ENCODE data around the gene KRT15. TPM values are rescaled to one million over a fixed set of nuclear protein-coding genes. Genes with fewer than 3 reads are reported as not detected.

The KRT15 gene
- total and polyA plus RNA-seq, 2 of the 4 experiments (the other 2 are of a cell fraction): 2.9 to 5.3 TPM

DNA sequence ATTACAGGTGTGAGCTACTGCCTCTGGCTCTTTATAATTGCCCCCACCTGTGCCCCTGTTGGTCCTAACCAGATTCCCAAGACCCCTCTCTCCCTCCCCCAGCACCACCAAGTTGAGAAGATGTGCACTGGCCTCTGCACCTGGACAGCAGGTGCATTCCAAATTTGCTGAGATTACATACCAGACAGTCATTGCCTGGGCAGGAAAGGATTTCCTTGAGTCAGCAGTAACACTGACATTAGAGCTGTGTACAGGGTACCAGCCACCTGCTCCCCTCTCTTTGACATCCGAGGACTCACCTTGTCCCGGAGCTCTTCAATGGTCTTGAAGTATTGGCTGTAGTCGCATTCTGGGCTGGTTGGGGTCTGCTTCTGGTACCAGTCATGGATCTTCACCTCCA is 659 bp downstream of the KRT15 start:
- POLR2A ChIA-PET (ENCODE audit: unreplicated experiment): no interaction called here
- no peak overlapping the region for H3K14ac ChIP-seq (replicated peaks; ENCODE audit: low read depth, low read length)

More for the DNA sequence above, 659 bp downstream of the KRT15 start:
- no peak for ATAC-seq (ENCODE audit: low read depth)
- BruUV-seq (replicated peaks): no TSS peak
- no peak for DNase-seq
- H3K56ac ChIP-seq (ENCODE audit: extremely low read depth, insufficient read depth, low read length): no peak overlapping the region
- dilution Hi-C loops (cut with HindIII; ENCODE audit: low sequenced_read_pairs, unreplicated experiment): no loop called here
- no peak overlapping the region for H2AK5ac ChIP-seq (ENCODE audit: low read depth, low read length)
- no peak overlapping the region for H3K4ac ChIP-seq (ENCODE audit: low read depth, low read length)
- peaks cover 11% of the 10 kb centered on the region; the same call in 1 of the 2 replicates for H3K9me1 ChIP-seq (ENCODE audit: insufficient read depth, low read length)
- H2BK5ac ChIP-seq (ENCODE audit: low read depth, low read length, poor library complexity, severe bottlenecking): no peak overlapping the region
- WGBS, 2 experiments (ENCODE audit: extremely low coverage in 2 of 2, insufficient read length in 1 of 2): 100% methylated on average over 1 of the region's 3 CpGs; no CpG with 5 or more reads in 1 of the 2 experiments
- H2BK20ac ChIP-seq (ENCODE audit: low read depth, low read length): no peak overlapping the region
- H3K27ac ChIP-seq (ENCODE audit: insufficient read depth, low read length): no peak overlapping the region
- H4K5ac ChIP-seq (ENCODE audit: low read depth, low read length): no peak overlapping the region
- no peak overlapping the region for H2BK15ac ChIP-seq (ENCODE audit: low read depth, low read length)
- no peak overlapping the region for H2AFZ ChIP-seq (replicated peaks; ENCODE audit: low read length, poor library complexity)
- peaks cover 0 to 4% of the 10 kb centered on the region in 2 experiments; a peak in 1 of 4 replicates for H3K79me1 ChIP-seq (ENCODE audit: low read depth in 1 of 2, low read length in 2 of 2)
- H3K9me3 ChIP-seq (ENCODE audit: control insufficient read depth, insufficient read depth, low read length): no peaks in the 10 kb centered on the region
- CTCF ChIA-PET: no interaction called here
- H3K4me3 ChIP-seq (ENCODE audit: insufficient read depth, low read depth, low read length): no peak overlapping the region
- H3K9ac ChIP-seq (ENCODE audit: low read depth, low read length): no peak overlapping the region
- H4K20me1 ChIP-seq (ENCODE audit: insufficient read depth, low read length): no peaks in the 10 kb centered on the region
- H4K8ac ChIP-seq (ENCODE audit: low read depth in 2 of 2, low read length in 2 of 2): no peak overlapping the region
- no peak overlapping the region for H2AK9ac ChIP-seq (replicated peaks; ENCODE audit: low read depth, low read length, poor library complexity)
- TF ChIP-seq SMC3 (IDR thresholded peaks at IDR 0.05; ENCODE audit: low read depth, low read length) (no peak), RFX5 (IDR thresholded peaks at IDR 0.05; ENCODE audit: low read depth, low read length) (no peak), CEBPB (IDR thresholded peaks at IDR 0.05; ENCODE audit: low read depth, low read length) (no peak), MAZ (IDR thresholded peaks at IDR 0.05; ENCODE audit: borderline replicate concordance, low read depth, low read length) (no peak), CHD1 (IDR thresholded peaks at IDR 0.05; ENCODE audit: low read depth, low read length) (no peak), FOS (IDR thresholded peaks at IDR 0.05; ENCODE audit: low read depth, low read length) (no peak), MXI1 (IDR thresholded peaks at IDR 0.05; ENCODE audit: borderline replicate concordance, low read depth, low read length) (no peak), BHLHE40 (IDR thresholded peaks at IDR 0.05; ENCODE audit: low read depth, low read length) (no peak), NFE2L2 (IDR thresholded peaks at IDR 0.05; ENCODE audit: low read depth, low read length) (no peak), POLR2A (IDR thresholded peaks at IDR 0.05; ENCODE audit: low read depth, low read length) (no peak), MAFK (IDR thresholded peaks at IDR 0.05; ENCODE audit: low read depth, low read length) (no peak), RAD21 (IDR thresholded peaks at IDR 0.05; ENCODE audit: low read length) (no peak)
- TF ChIP-seq, protein P1, sequence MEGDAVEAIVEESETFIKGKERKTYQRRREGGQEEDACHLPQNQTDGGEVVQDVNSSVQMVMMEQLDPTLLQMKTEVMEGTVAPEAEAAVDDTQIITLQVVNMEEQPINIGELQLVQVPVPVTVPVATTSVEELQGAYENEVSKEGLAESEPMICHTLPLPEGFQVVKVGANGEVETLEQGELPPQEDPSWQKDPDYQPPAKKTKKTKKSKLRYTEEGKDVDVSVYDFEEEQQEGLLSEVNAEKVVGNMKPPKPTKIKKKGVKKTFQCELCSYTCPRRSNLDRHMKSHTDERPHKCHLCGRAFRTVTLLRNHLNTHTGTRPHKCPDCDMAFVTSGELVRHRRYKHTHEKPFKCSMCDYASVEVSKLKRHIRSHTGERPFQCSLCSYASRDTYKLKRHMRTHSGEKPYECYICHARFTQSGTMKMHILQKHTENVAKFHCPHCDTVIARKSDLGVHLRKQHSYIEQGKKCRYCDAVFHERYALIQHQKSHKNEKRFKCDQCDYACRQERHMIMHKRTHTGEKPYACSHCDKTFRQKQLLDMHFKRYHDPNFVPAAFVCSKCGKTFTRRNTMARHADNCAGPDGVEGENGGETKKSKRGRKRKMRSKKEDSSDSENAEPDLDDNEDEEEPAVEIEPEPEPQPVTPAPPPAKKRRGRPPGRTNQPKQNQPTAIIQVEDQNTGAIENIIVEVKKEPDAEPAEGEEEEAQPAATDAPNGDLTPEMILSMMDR (conservative IDR thresholded peaks at IDR 0.05; ENCODE audit: low read depth, low read length): no peak
- TF ChIP-seq, protein P2, sequence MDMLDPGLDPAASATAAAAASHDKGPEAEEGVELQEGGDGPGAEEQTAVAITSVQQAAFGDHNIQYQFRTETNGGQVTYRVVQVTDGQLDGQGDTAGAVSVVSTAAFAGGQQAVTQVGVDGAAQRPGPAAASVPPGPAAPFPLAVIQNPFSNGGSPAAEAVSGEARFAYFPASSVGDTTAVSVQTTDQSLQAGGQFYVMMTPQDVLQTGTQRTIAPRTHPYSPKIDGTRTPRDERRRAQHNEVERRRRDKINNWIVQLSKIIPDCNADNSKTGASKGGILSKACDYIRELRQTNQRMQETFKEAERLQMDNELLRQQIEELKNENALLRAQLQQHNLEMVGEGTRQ (IDR thresholded peaks at IDR 0.05; ENCODE audit: low read depth, low read length): no peak
- TF ChIP-seq, protein P3, sequence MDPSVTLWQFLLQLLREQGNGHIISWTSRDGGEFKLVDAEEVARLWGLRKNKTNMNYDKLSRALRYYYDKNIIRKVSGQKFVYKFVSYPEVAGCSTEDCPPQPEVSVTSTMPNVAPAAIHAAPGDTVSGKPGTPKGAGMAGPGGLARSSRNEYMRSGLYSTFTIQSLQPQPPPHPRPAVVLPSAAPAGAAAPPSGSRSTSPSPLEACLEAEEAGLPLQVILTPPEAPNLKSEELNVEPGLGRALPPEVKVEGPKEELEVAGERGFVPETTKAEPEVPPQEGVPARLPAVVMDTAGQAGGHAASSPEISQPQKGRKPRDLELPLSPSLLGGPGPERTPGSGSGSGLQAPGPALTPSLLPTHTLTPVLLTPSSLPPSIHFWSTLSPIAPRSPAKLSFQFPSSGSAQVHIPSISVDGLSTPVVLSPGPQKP (IDR thresholded peaks at IDR 0.05; ENCODE audit: borderline replicate concordance, low read depth, low read length): no peak
- no peak overlapping the region for H3K18ac ChIP-seq (ENCODE audit: low read depth, low read length)
- H3K36me3 ChIP-seq (ENCODE audit: control insufficient read depth, insufficient read depth, low read length): no peaks in the 10 kb centered on the region
- no peak overlapping the region for H2BK120ac ChIP-seq (ENCODE audit: low read depth, low read length)
- peaks cover 24% of the 10 kb centered on the region for H3K4me1 ChIP-seq (ENCODE audit: control insufficient read depth, insufficient read depth, low read length)
- H3K27me3 ChIP-seq (ENCODE audit: control insufficient read depth, insufficient read depth, low read length): no peaks in the 10 kb centered on the region
- H3K23ac ChIP-seq (ENCODE audit: low read depth, low read length): no peak overlapping the region
- H4K91ac ChIP-seq (ENCODE audit: insufficient read depth, low read depth, low read length): no peak overlapping the region
- no peak overlapping the region for H3K4me2 ChIP-seq (ENCODE audit: low read depth, low read length)
- intact Hi-C loops (cut with micrococcal nuclease): no loop called here
- in situ Hi-C loops (cut with MboI; ENCODE audit: low sequenced_read_pairs): no loop called here
